Colonic mucosa (tissue), 4 donors: ENCODE data around the gene MGMT. TPM values are rescaled to one million over a fixed set of nuclear protein-coding genes. Genes with fewer than 3 reads are reported as not detected.

Source experiments
- DNase-seq: peaks from one replicate; pipeline ENCODE4 v3.0.0-alpha.2; 2020
- H3K27ac ChIP-seq: fragments of 200-600 bp; one replicate; pipeline ENCODE4 v1.8.0; 2021
- H3K27me3 ChIP-seq: fragments of 200-600 bp; one replicate; pipeline ENCODE4 v1.8.0; 2021
- H3K36me3 ChIP-seq: fragments of 200-600 bp; one replicate; pipeline ENCODE4 v1.8.0; 2021
- H3K4me1 ChIP-seq: fragments of 200-600 bp; one replicate; pipeline ENCODE4 v1.8.0; 2021; ENCODE audit warnings: mild to moderate bottlenecking
- H3K4me3 ChIP-seq: fragments of 200-600 bp; one replicate; pipeline ENCODE4 v1.8.0; 2021
- H3K9ac ChIP-seq, 2 donors: one replicate each; pipeline ENCODE4 v1.7.0; 2013; ENCODE audit warnings: control low read depth in 2 of 2, low read depth in 2 of 2, low read length in 2 of 2
- H3K9me3 ChIP-seq: fragments of 200-600 bp; one replicate; pipeline ENCODE4 v1.8.0; 2021
- intact Hi-C: fragments of 100-400 bp; cut with DNase I; formaldehyde crosslinking; loops from one replicate; pipeline ENCODE4 v1.14.1; 2022
- total RNA-seq, 2 donors: library from RNA; stranded (reverse); fragmentation: NEBNext Ultra II Directional in 1 of 2; extraction: Animal tissue kit (Norgen Biotek cat#: 25700) in 1 of 2; gene quantifications; one replicate each; pipeline ENCODE4 v1.2.1, GENCODE V29; 2021
- TF ChIP-seq, protein P1 (sequence below): fragments of 200-600 bp; IDR thresholded peaks from one replicate; pipeline ENCODE4 v1.8.0; 2022; ENCODE audit warnings: antibody characterized with exemption, mild to moderate bottlenecking
- donor health status: healthy.
- donor health status: DM: no; HTN: no; CAD: no.
- donor health status: DM: no; HTN: no; CAD: no.

Gene MGMT
- total RNA-seq, 2 donors from 2014 or later, result 17.5 to 18.2 TPM

DNA sequence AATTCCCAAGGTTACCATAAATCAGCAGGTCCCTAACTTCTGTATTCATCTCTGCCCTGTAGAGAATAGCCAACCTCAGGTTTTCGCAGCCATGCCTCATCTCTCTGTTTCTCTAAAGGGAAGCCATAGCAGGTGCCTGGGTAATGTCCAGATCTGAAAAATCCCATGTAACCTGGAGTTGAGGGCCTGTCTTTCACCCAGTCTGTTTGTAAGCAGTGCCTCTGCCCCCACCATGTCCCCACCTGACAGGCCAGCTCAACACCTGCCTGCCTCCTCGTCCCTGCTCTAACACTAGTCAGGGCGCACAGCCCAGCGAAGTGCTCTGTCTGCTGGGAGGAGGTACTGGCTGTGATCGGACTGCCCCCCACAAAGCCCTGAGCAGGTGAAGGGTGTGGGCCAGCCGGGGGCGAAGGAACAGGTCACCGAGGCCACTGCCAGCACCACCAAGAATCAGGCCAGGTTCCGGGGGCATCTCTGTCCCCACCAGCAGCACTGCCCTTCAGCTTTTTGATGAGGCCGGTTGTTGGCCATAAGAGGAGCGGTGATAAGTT is 210.4 kb downstream of the MGMT start:
- no peak for DNase-seq
- Histone ChIP-seq H3K4me3 (no peak overlapping the region), H3K9me3 (no peaks in the 10 kb centered on the region), H3K27ac (no peak overlapping the region), H3K9ac (no peak overlapping the region), H3K36me3 (no peaks in the 10 kb centered on the region), H3K27me3 (no peaks in the 10 kb centered on the region), H3K4me1 (no peaks in the 10 kb centered on the region)
- intact Hi-C loops, result no loop called here
- TF ChIP-seq, protein P1, sequence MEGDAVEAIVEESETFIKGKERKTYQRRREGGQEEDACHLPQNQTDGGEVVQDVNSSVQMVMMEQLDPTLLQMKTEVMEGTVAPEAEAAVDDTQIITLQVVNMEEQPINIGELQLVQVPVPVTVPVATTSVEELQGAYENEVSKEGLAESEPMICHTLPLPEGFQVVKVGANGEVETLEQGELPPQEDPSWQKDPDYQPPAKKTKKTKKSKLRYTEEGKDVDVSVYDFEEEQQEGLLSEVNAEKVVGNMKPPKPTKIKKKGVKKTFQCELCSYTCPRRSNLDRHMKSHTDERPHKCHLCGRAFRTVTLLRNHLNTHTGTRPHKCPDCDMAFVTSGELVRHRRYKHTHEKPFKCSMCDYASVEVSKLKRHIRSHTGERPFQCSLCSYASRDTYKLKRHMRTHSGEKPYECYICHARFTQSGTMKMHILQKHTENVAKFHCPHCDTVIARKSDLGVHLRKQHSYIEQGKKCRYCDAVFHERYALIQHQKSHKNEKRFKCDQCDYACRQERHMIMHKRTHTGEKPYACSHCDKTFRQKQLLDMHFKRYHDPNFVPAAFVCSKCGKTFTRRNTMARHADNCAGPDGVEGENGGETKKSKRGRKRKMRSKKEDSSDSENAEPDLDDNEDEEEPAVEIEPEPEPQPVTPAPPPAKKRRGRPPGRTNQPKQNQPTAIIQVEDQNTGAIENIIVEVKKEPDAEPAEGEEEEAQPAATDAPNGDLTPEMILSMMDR, result no peak

DNA sequence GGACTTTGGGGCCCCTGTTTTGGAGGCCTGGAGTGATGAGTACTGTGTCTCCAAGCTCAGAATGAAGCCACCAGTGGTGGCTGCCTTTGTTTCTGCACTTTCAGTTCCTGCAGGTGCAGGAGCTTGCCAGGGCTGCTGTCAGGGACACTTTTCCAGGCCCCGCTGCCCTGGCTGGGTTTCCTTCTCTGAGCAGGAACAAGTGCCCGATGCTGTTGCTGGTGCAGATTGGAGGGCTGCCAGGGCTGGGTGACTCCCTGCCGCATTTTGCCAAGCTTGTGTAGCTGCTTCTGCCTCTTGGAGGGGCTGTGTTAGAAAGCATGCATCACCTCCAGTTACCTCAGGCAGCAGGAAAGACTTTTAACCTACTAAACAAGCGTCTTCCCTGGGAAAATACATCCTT is 211.1 kb downstream of the MGMT start:
- intact Hi-C loops, result no loop called here
- H3K27me3 ChIP-seq, result no peaks in the 10 kb centered on the region
- no peak overlapping the region for H3K27ac ChIP-seq
- no peaks in the 10 kb centered on the region for H3K4me1 ChIP-seq
- H3K4me3 ChIP-seq, result no peak overlapping the region
- no peak overlapping the region for H3K9ac ChIP-seq
- H3K36me3 ChIP-seq, result no peaks in the 10 kb centered on the region
- TF ChIP-seq, protein P1, result no peak
- DNase-seq, result no peak
- H3K9me3 ChIP-seq, result no peaks in the 10 kb centered on the region

DNA sequence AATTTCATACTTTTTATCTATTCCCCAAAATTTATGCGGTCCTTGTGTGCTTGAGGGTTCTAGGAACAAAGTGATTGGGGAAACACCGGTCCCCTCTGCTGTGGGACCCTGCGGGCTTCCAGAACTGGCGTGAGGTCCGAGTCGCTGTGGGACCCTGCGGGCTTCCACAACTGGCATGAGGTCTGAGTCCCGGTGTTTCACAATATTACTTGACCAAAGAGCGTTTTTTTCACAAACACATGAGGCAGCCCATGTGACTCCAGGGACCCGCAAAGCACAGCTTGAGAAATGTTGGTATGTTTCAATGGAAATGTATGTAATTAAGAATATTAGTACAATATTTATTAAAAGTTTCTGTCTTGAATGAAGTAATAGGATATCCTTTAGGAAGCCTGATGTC is 212.2 kb downstream of the MGMT start:
- H3K9ac ChIP-seq, result no peak overlapping the region
- no peak for DNase-seq
- H3K4me1 ChIP-seq, result no peaks in the 10 kb centered on the region
- no peaks in the 10 kb centered on the region for H3K36me3 ChIP-seq
- intact Hi-C loops, result no loop called here
- no peaks in the 10 kb centered on the region for H3K9me3 ChIP-seq
- no peak overlapping the region for H3K27ac ChIP-seq
- no peaks in the 10 kb centered on the region for H3K27me3 ChIP-seq
- TF ChIP-seq, protein P1, result no peak
- H3K4me3 ChIP-seq, result no peak overlapping the region

DNA sequence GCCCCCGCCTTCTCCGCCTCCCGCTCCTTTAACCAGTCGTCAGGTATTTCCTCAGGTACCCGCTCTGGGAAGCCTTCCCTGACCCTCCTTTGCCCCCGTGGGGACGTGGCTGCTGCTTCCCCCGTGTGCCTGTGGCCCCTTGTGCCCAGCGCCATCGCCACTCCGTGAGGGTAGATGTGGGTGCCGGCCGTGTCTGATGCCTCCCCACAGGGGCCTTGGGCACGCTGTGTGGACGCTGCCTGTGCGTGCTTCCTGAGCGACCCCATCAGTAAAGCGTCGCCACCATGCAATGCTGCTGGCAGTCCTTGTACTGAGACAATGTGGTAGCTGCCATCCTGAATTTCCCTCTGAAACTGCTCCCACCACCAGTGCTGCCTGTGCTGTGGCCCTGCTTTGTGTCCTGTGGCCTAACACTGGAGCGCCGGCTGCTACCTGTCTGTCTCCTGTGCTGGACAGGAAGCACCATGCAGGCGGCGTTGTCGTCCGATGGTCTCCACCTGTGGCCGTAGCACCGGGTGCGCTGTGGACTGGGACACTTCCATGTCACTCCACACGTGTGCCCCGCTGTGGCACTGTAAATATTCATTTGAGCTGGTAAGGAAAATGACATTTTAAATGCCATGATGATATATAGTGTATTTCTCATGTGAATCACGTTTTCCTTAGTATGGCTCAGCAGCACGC is 213.8 kb downstream of the MGMT start:
- no peak for DNase-seq
- Histone ChIP-seq H3K36me3 (no peaks in the 10 kb centered on the region), H3K4me1 (no peaks in the 10 kb centered on the region), H3K27me3 (no peaks in the 10 kb centered on the region), H3K9me3 (no peaks in the 10 kb centered on the region), H3K27ac (no peak overlapping the region), H3K4me3 (no peak overlapping the region), H3K9ac (no peak overlapping the region)
- intact Hi-C loops, result no loop called here
- TF ChIP-seq, protein P1, result no peak

DNA sequence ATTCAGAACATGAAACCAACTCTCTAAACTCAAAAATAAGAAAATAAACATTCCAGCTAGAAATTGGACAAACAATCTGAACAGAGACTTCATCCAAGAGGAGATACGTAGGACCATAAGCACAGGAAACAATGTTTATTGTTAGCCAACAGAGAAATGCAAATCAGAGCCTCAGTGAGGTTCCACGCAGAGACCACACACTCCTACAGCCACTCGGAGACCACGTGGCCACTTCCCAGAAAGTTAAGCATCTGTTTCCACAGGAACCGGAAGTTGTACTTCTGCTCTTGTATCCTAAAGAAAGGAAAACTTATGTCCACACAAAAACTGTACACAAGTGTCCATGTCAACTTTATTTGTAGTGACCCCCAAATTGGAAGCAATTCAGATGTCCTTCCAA is 214.8 kb downstream of the MGMT start:
- Histone ChIP-seq H3K9ac (no peak overlapping the region), H3K4me3 (no peak overlapping the region), H3K4me1 (no peaks in the 10 kb centered on the region), H3K36me3 (no peaks in the 10 kb centered on the region), H3K27me3 (no peaks in the 10 kb centered on the region), H3K27ac (no peak overlapping the region), H3K9me3 (no peaks in the 10 kb centered on the region)
- no peak for DNase-seq
- intact Hi-C loops, result no loop called here
- TF ChIP-seq, protein P1, result no peak
